DOHH2 (cell line): Measurements from ENCODE around the gene LSM5.

ENCODE experiments used
- EZH2phosphoT487 ChIP-seq: fragments of 200-600 bp; sonication (generic); IDR thresholded peaks from 2 replicates; pipeline ENCODE4 v1.6.1; 2017; ENCODE audit warnings: borderline replicate concordance, mild to moderate bottlenecking, antibody characterized with exemption, low read length, moderate library complexity, mixed read lengths
- TF ChIP-seq, protein P1 (sequence below): fragments of 200-600 bp; sonication (generic); IDR thresholded peaks from one replicate; pipeline ENCODE4 v1.5.1; 2014; ENCODE audit warnings: antibody characterized with exemption, mild to moderate bottlenecking, low read depth, low read length; ENCODE audit not compliant: poor library complexity, severe bottlenecking

DNA sequence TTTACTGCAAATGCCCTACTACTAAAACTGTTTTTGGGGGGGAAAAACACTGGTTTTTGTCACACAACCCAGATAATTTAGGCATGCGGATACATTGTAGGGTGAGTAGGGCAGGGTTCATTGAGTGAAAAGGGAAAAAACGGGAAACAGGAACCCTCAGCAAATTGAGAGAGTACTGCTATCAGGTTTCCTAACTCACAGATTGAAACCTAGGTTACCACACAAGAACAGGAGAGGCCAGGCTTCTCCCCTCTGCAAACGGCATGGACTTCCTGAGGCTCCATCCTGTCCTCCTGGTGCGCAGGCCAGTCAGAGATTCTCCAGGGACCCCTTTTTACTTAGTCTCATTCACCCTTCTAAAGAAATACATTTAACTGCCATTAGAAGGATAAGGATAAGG, 35.7 kb upstream of the LSM5 start:
- TF ChIP-seq, protein P1, sequence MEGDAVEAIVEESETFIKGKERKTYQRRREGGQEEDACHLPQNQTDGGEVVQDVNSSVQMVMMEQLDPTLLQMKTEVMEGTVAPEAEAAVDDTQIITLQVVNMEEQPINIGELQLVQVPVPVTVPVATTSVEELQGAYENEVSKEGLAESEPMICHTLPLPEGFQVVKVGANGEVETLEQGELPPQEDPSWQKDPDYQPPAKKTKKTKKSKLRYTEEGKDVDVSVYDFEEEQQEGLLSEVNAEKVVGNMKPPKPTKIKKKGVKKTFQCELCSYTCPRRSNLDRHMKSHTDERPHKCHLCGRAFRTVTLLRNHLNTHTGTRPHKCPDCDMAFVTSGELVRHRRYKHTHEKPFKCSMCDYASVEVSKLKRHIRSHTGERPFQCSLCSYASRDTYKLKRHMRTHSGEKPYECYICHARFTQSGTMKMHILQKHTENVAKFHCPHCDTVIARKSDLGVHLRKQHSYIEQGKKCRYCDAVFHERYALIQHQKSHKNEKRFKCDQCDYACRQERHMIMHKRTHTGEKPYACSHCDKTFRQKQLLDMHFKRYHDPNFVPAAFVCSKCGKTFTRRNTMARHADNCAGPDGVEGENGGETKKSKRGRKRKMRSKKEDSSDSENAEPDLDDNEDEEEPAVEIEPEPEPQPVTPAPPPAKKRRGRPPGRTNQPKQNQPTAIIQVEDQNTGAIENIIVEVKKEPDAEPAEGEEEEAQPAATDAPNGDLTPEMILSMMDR, result no peak
- TF ChIP-seq EZH2phosphoT487, result no peak
